GM12865 (cell line): ENCODE results near the gene RTN3.

Experiments
- DNase-seq: peaks from one replicate; pipeline ENCODE4 v3.0.0; 2010; ENCODE audit warnings: low read depth
- H3K4me3 ChIP-seq: 2 replicates; pipeline ENCODE4 v1.5.1; 2011; ENCODE audit warnings: mild to moderate bottlenecking, low read depth, low read length, control low read depth
- CTCF ChIP-seq: IDR thresholded peaks from 2 replicates; pipeline ENCODE4 v1.5.1; 2011; ENCODE audit warnings: low read length, control low read depth, low read depth, inconsistent platforms; ENCODE audit not compliant: insufficient read depth; ENCODE audit errors: missing control alignments

Gene RTN3

GRCh38 chr11:63671322-63672155 is 9.8 kb upstream of the RTN3 start, which contains the start of gene ATL3:
TSS of gene ATL3 (minus strand) at chr11:63671376. CDS start at chr11:63671335, 41 bp downstream.
- TF ChIP-seq CTCF, result no peak
- peak; percentile 98 for DNase-seq
- H3K4me3 ChIP-seq, result peak within 1 kb of the TSS; percentile 95

DNA sequence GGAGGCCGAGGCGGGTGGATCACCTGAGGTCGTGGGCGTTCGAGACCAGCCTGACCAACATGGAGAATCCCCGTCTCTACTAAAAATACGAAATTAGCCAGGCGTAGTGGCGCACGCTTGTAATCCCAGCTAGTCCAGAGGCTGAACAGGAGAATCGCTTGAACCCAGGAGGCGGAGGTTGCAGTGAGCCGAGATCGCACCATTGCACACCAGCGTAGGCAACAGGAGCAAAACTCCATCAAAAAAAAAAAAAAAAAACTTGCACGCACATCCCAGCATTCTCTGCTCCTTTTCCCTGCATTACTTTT is 9.2 kb upstream of the RTN3 start:
- TF ChIP-seq CTCF, result no peak
- no peak for DNase-seq
- H3K4me3 ChIP-seq, result no peak overlapping the region

DNA sequence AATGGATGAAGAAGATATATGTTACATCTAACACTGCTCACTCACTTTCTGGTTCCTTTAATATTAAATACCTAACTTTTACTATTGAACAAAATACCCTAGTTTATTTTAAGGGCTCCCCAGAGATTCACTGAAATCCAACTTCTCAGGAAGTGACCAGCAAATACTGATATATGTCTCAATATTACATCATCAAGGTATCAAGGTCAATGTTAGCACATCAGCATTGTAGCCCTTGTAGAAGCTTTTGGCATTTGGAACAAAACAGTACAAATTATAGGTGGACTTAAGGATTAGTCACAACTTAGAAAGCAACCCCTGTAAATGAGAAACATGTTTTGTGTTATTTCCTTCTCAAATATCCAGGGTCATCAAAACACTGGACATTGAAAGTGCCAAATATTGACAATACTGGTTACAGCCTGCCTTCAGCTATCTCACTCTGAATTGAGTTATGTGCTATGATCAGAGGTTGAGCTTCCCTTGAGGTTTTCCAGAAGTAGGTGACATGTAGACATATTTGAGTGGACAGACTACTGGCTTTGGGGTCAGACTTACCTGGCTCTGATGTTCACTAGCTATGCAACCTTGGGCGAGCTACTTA is 8.3 kb upstream of the RTN3 start:
- no peak overlapping the region for H3K4me3 ChIP-seq
- DNase-seq, result no peak

DNA sequence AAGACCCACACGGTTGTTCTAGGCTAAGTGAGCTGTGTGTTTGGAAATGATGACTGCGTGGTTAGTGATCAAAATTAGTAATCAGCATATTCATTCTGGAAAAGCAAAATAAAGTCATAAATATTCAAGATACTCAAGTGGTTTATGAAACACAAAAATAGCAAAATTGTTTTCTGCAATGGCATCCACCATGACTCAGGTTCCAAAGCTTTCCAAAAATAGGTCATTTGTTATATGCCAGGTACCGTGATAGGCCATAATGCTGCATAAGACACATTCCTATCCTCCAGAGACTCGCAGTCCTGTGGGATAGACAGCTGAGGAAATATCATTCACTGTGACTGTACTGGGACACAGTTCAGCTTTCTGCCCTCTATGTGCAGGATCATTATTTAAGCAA is 7.7 kb upstream of the RTN3 start:
- TF ChIP-seq CTCF, result no peak
- no peak for DNase-seq

More for the DNA sequence above, 8.3 kb upstream of the RTN3 start:
- no peak for TF ChIP-seq CTCF

DNA sequence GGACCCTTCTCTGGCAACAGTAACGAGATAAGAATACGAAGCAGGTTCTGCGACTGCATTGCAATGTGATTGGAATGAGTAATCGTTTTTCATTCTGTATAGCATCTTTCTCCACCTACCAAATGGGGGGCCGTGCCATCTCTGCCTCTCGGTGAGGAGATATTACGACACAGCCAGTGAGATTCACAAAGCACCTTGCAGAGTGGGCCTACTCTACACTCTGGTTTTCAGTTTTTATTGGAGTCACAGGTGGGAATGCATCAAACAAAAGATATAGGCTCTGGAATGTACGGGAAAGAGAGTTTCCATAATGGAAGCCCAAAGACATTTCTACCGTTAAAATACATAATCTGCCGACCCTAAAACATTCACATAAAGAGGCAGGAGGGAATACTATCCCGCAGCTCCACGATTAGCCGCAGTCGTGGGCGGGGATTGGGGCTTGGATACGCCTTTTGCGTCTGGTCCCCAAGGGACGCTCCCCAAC is 423 bp upstream of the RTN3 start:
- no peak for TF ChIP-seq CTCF
- peak overlapping the region; percentile 92 for H3K4me3 ChIP-seq
- peak; percentile 31 for DNase-seq

More for the DNA sequence above, 7.7 kb upstream of the RTN3 start:
- no peak overlapping the region for H3K4me3 ChIP-seq

DNA sequence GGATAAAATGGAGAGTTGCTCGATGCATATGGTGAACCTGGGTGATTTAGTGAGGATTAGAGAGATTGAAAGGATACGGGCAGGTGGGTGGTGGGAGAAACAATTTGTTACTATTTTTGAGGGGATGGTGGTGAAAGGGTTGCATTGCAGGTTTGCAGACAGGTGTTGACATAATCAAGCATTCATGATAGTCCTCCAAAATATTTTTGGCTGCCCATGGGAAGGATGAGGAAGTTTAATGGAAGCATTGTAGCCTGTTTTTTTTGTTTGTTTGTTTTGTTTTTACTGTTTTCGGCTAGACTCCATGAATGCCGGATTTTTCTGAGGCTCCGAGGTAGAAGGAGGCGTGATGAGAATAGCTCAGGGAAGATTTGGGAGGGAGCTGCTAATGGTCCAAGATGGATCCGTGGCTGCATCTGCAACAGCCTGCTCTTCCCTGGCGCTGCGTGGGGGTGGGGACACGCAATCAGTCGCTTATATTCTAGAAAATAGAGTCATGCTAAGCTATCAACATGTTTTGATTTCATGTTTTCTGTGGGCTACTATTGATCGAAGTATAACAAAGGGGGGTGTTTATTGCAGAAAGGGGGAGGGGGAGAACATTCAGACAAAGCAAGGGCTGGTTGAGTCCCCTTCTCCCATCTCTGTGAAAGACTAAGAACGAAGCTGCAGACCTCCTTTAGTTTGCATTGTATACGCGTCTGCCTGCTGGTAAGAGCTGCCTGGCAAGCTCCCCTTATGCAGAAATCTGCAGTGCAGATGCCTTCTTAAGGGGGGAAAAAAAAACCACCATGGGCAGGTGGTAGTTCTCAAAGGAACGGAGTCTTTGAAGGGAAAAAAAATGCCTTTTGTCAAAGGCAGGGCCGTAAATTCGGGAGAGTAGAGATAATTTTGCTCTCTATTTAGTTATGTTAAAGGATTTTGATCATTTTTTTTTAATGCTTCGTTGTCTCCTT is 1.0 kb downstream of the RTN3 start:
- TF ChIP-seq CTCF, result peak; percentile 34
- peak; percentile 12 for DNase-seq
- peak overlapping the region; percentile 92 for H3K4me3 ChIP-seq
